Lower leg skin (tissue), 3 donors: ENCODE data around the gene DCAKD.

Experiments used
- POLR2A ChIP-seq, 2 donors: fragments of 450-650 bp; IDR thresholded peaks; one replicate each; pipeline ENCODE4 v1.6.1; 2016 to 2017; ENCODE audit warnings: antibody characterized with exemption in 2 of 2, mild to moderate bottlenecking in 1 of 2, moderate library complexity in 1 of 2
- TF ChIP-seq, protein P1 (sequence below), 3 donors: fragments of 450-650 bp; IDR thresholded peaks; one replicate each; pipeline ENCODE4 v1.5.1; 2016; ENCODE audit warnings: antibody characterized with exemption in 3 of 3, mild to moderate bottlenecking in 3 of 3, moderate library complexity in 2 of 3

DNA sequence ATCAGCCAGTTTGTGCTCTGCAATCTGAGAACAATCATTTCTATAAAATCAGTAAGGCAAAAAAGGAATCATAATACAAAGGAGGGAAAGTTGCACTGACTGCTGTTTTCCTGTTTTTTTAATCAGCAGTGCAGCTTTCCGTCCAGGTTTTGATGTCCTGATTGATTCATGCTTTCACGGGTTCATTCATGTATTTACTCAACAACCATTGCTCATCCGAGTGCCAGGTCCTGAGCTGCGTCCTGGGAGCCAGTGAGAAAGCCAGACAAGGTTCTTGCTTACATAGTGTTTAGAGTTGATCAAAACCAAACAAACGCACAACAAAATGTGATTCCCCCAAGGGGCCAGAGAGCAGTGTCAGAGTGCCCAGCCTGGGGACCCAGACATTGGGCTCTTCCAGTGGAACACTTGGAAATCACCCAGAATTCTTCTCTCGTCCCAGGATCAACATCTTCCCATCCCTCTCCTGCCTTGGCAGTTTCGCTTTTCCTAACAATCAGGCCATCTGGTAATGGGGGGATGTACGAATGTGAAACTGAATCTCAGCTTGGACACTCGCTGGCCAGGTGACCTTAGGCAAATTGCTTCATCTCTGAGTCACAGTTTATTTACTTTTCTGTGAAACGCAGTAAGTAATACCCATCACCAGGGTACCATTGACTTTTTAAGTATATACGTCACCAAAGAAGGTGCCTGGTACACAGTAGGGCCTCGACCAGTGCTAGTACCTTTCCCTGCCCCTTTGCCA is 70.0 kb downstream of the DCAKD start:
- TF ChIP-seq, protein P1, sequence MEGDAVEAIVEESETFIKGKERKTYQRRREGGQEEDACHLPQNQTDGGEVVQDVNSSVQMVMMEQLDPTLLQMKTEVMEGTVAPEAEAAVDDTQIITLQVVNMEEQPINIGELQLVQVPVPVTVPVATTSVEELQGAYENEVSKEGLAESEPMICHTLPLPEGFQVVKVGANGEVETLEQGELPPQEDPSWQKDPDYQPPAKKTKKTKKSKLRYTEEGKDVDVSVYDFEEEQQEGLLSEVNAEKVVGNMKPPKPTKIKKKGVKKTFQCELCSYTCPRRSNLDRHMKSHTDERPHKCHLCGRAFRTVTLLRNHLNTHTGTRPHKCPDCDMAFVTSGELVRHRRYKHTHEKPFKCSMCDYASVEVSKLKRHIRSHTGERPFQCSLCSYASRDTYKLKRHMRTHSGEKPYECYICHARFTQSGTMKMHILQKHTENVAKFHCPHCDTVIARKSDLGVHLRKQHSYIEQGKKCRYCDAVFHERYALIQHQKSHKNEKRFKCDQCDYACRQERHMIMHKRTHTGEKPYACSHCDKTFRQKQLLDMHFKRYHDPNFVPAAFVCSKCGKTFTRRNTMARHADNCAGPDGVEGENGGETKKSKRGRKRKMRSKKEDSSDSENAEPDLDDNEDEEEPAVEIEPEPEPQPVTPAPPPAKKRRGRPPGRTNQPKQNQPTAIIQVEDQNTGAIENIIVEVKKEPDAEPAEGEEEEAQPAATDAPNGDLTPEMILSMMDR (IDR thresholded peaks at IDR 0.05): no peak
- no peak for TF ChIP-seq POLR2A (IDR thresholded peaks at IDR 0.05)
